Endothelial cell of umbilical vein (primary cell): ENCODE data around the gene PPP1CA. TPM values are rescaled to one million over a fixed set of nuclear protein-coding genes. Genes with fewer than 3 reads are reported as not detected.
A peak's percentile ranks its signal among the peaks of the same experiment; 100 is the strongest.

Source experiments
- BruUV-seq: library from RNA; stranded (reverse); fragments of 400-500 nt; replicated peaks from 2 replicates; lab custom pipeline; 2021; lab: Mats Ljungman, UMichigan
- CTCF ChIA-PET: fragments of 300-600, 350-600 bp; sonication (Branson Sonifier 250); formaldehyde crosslinking; loops from one replicate; lab custom pipeline; 2021; ENCODE audit warnings: antibody characterized with exemption, inconsistent platforms; lab: Charles Lee
- POLR2A ChIA-PET: fragments of 300-600, 350-600 bp; sonication (Branson Sonifier 250); formaldehyde crosslinking; loops from one replicate; lab custom pipeline; 2021; ENCODE audit warnings: antibody characterized with exemption, inconsistent platforms; lab: Charles Lee
- DNase-seq: peaks from one replicate; pipeline ENCODE4 v3.0.0-alpha.2; 2011; ENCODE audit warnings: low read depth, low spot score
- FAIRE-seq: peaks from 2 replicates; lab custom pipeline; 2011; peaks lifted over from hg19 to GRCh38; lab: Jason Lieb, UNC
- H2AFZ ChIP-seq: 2 replicates; pipeline ENCODE4 v1.6.0; 2012; ENCODE audit warnings: low read depth, low read length, control low read depth, inconsistent platforms
- H3K27ac ChIP-seq: 2 replicates; pipeline ENCODE4 v1.5.1; 2011; ENCODE audit warnings: low read depth, mild to moderate bottlenecking, control low read depth, low read length, moderate library complexity; ENCODE audit not compliant: insufficient read depth
- H3K27me3 ChIP-seq, 2 experiments: 2 replicates each; pipeline versions ENCODE4 v1.6.0 to v1.6.1; 2011; ENCODE audit warnings: low read length in 2 of 2, mixed read lengths in 1 of 2; ENCODE audit not compliant: control insufficient read depth in 2 of 2, insufficient read depth in 2 of 2
- H3K36me3 ChIP-seq, 2 experiments: 2 replicates in 1 of 2; 3 replicates in 1 of 2; pipeline ENCODE4 v1.5.1; 2011; ENCODE audit warnings: low read length in 2 of 2, mild to moderate bottlenecking in 1 of 2, moderate library complexity in 1 of 2; ENCODE audit not compliant: control insufficient read depth in 2 of 2, insufficient read depth in 2 of 2; ENCODE audit errors: extremely low read depth in 1 of 2
- H3K4me1 ChIP-seq: 3 replicates; pipeline ENCODE4 v1.5.1; 2011; ENCODE audit warnings: mild to moderate bottlenecking, low read length; ENCODE audit not compliant: control insufficient read depth, insufficient read depth; ENCODE audit errors: extremely low read depth
- H3K4me2 ChIP-seq: 2 replicates; pipeline ENCODE4 v1.6.1; 2011; ENCODE audit warnings: low read length, control low read depth, mixed read lengths; ENCODE audit not compliant: insufficient read depth
- H3K4me3 ChIP-seq, 3 experiments: fragments of 200-600 bp in 1 of 3; sonication (generic), shearing (Covaris generic) in 1 of 3; replicated peaks in 1 of 3; 2 replicates each; pipeline ENCODE4 v1.5.1; 2011 to 2016; ENCODE audit warnings: control low read depth in 3 of 3, low read length in 3 of 3, mild to moderate bottlenecking in 2 of 3, inconsistent platforms in 1 of 3, low read depth in 1 of 3, moderate library complexity in 1 of 3; ENCODE audit not compliant: insufficient read depth in 1 of 3
- H3K79me2 ChIP-seq: 2 replicates; pipeline ENCODE4 v1.6.0; 2012; ENCODE audit warnings: low read length, inconsistent platforms; ENCODE audit not compliant: control insufficient read depth, insufficient read depth
- H3K9ac ChIP-seq: replicated peaks from 2 replicates; pipeline ENCODE3; 2011; ENCODE audit warnings: low read length, control low read depth; ENCODE audit not compliant: insufficient read depth; ENCODE audit errors: extremely low read depth
- H3K9me1 ChIP-seq: replicated peaks from 3 replicates; pipeline ENCODE4 v1.6.0; 2011; ENCODE audit warnings: mild to moderate bottlenecking, low read length; ENCODE audit not compliant: control insufficient read depth, insufficient read depth; ENCODE audit errors: extremely low read depth
- H3K9me3 ChIP-seq: replicated peaks from 2 replicates; pipeline ENCODE4 v1.5.1; 2012; ENCODE audit warnings: low read length, inconsistent platforms; ENCODE audit not compliant: control insufficient read depth, insufficient read depth
- H4K20me1 ChIP-seq: replicated peaks from 2 replicates; pipeline ENCODE3; 2011; ENCODE audit warnings: mild to moderate bottlenecking, low read length; ENCODE audit not compliant: control insufficient read depth, insufficient read depth; ENCODE audit errors: extremely low read depth
- CTCF ChIP-seq, 2 donors: IDR thresholded peaks; 1 replicate in 1 of 2; 2 replicates in 1 of 2; pipeline ENCODE4 v1.5.1; 2011; ENCODE audit warnings: low read length in 2 of 2, mild to moderate bottlenecking in 2 of 2, moderate library complexity in 2 of 2, control low read depth in 1 of 2, inconsistent platforms in 1 of 2, low read depth in 1 of 2; ENCODE audit not compliant: insufficient read depth in 1 of 2; ENCODE audit errors: extremely low read depth in 1 of 2
- EZH2 ChIP-seq: IDR thresholded peaks from 2 replicates; pipeline ENCODE4 v1.6.1; 2012; ENCODE audit warnings: borderline replicate concordance, low read depth, mild to moderate bottlenecking, moderate library complexity, low read length, inconsistent platforms; ENCODE audit not compliant: severe bottlenecking
- FOS ChIP-seq: IDR thresholded peaks from 2 replicates; pipeline ENCODE4 v1.6.1; 2011; ENCODE audit warnings: mild to moderate bottlenecking, low read length, moderate library complexity, borderline replicate concordance; ENCODE audit not compliant: insufficient read depth
- GATA2 ChIP-seq: IDR thresholded peaks from 2 replicates; pipeline ENCODE4 v1.7.0; 2011; ENCODE audit warnings: low read depth, mild to moderate bottlenecking, moderate library complexity, mixed read lengths, low read length; ENCODE audit not compliant: insufficient read length, insufficient read depth
- JUN ChIP-seq: IDR thresholded peaks from 2 replicates; pipeline ENCODE4 v1.6.1; 2011; ENCODE audit warnings: borderline replicate concordance, low read depth; ENCODE audit not compliant: insufficient read length, insufficient read depth
- MYC ChIP-seq: IDR thresholded peaks from one replicate; pipeline ENCODE4 v1.6.1; 2011; ENCODE audit warnings: mild to moderate bottlenecking, low read depth, low read length
- POLR2A ChIP-seq: IDR thresholded peaks from 2 replicates; pipeline ENCODE4 v1.6.1; 2012; ENCODE audit warnings: low read depth, mild to moderate bottlenecking, control low read depth, low read length
- POLR2AphosphoS5 ChIP-seq: IDR thresholded peaks from 2 replicates; pipeline ENCODE4 v1.6.1; 2012; ENCODE audit warnings: low read depth, mild to moderate bottlenecking, control low read depth, low read length, moderate library complexity; ENCODE audit not compliant: insufficient read depth
- dilution Hi-C: fragments of 300-500 bp; cut with MboI; formaldehyde crosslinking; loops from one replicate; pipeline ENCODE4 v1.15.0; 2019; ENCODE audit warnings: low sequenced_read_pairs; ENCODE audit not compliant: extremely low pct_ligation_motif_present
- intact Hi-C: fragments of 100-400 bp; cut with micrococcal nuclease; formaldehyde crosslinking; loops from one replicate; pipeline ENCODE4 v1.10.0; 2022
- polyA plus RNA-seq, 4 experiments: library from polyadenylated mRNA; depleted of rRNA in 3 of 4; stranded (reverse) in 3 of 4; unstranded in 1 of 4; fragments of >200 nt; gene quantifications; 2 replicates each; pipeline versions ENCODE4 v1.2.1 to v1.2.3, GENCODE V29; 2011 to 2012; ENCODE audit warnings: missing spikeins in 1 of 4
- total RNA-seq: library from RNA; stranded (reverse); gene quantifications from 2 replicates; pipeline ENCODE4 v1.2.3, GENCODE V29; 2021
- TF ChIP-seq, protein P1 (sequence below): IDR thresholded peaks from 2 replicates; pipeline ENCODE4 v1.6.1; 2011; ENCODE audit not compliant: insufficient read depth, insufficient read length

Gene PPP1CA
- total and polyA plus RNA-seq, 2 donors (not counting 3 experiments of a cell fraction or from before 2014, with no cell fraction given): 192 to 419 TPM

DNA sequence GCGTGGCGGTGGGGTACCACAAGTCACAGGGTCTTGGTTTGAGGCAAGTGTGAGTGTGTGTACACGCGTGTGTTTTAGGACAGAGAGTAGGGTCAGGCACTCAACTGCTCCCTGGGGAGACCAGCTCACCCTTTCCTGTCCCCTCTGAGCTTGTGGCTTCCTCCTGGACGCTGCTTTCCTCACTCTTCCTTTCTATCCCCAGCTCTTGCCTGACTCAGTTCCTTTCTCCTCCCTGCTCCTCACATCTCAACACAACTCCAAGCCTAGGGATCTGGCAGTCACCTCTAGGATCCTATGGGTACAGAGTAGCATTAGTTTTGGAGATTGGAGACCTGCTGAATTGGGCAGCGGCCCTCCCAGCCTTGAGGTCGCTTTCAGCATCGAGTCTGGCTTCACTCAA is 32.4 kb downstream of the PPP1CA start:
- intact Hi-C loops: no loop called here
- H3K27ac ChIP-seq: no peak overlapping the region

More for the DNA sequence above, 32.4 kb downstream of the PPP1CA start:
- BruUV-seq: no TSS peak
- dilution Hi-C loops: no loop called here
- Histone ChIP-seq H3K27me3 (no peaks in the 10 kb centered on the region), H3K9me3 (no peaks in the 10 kb centered on the region), H3K4me3 (no peak overlapping the region), H3K9me1 (no peaks in the 10 kb centered on the region), H3K79me2 (peaks cover 14% of the 10 kb centered on the region), H3K4me1 (peaks cover 33% of the 10 kb centered on the region), H3K4me2 (no peak overlapping the region), H4K20me1 (no peaks in the 10 kb centered on the region), H3K36me3 (no peaks in the 10 kb centered on the region), H3K9ac (no peak overlapping the region), H2AFZ (no peak overlapping the region)
- DNase-seq: no peak
- peak; percentile 81 for FAIRE-seq
- POLR2A ChIA-PET: interaction anchor here (0.6 kb wide), 1 partner anchor 52 kb away, joined by 4 read pairs; no protein-coding TSS in a partner anchor
- TF ChIP-seq CTCF (IDR thresholded peaks at IDR 0.05; ENCODE audit: extremely low read depth in 1 of 2, insufficient read depth in 1 of 2, low read depth in 1 of 2, low read length in 2 of 2) (no peak), POLR2A (no peak), FOS (peak; percentile 52), MYC (no peak), JUN (no peak), POLR2AphosphoS5 (peak; percentile 27), EZH2 (no peak), GATA2 (no peak)
- TF ChIP-seq, protein P1, sequence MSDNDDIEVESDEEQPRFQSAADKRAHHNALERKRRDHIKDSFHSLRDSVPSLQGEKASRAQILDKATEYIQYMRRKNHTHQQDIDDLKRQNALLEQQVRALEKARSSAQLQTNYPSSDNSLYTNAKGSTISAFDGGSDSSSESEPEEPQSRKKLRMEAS: no peak
- CTCF ChIA-PET: interaction anchor here (0.9 to 19.7 kb wide), 5 partner anchors 12 to 106 kb away, joined by 4 to 1051 read pairs (median 6); partner anchors contain the start of gene POLD4
